GM23248 (cell line): Measurements from ENCODE around the gene ITPRID2.

ENCODE experiments used
- EZH2 ChIP-seq: fragments of 200-600 bp; sonication (generic); IDR thresholded peaks from 2 replicates; pipeline ENCODE4 v1.6.1; 2018; ENCODE audit warnings: antibody characterized with exemption, mild to moderate bottlenecking; ENCODE audit not compliant: insufficient read depth, poor library complexity, severe bottlenecking
- EZH2phosphoT487 ChIP-seq: fragments of 200-600 bp; sonication (generic); IDR thresholded peaks from 2 replicates; pipeline ENCODE4 v1.6.1; 2018; ENCODE audit warnings: antibody characterized with exemption, moderate library complexity, mild to moderate bottlenecking, low read depth; ENCODE audit not compliant: insufficient read depth

- TF ChIP-seq EZH2: no peak
- TF ChIP-seq EZH2phosphoT487: no peak
Measured at GRCh38 chr2:181847198-181847556, 44.4 kb upstream of the ITPRID2 start.
